Measurements from ENCODE around the gene LRRC8C. TPM values are rescaled to one million over a fixed set of nuclear protein-coding genes. Genes with fewer than 3 reads are reported as not detected.

Gene LRRC8C
- total and polyA plus RNA-seq, 2 experiments from 2014 or later, result 0.89 to 3.9 TPM

GRCh38 chr1:89667691-89668090, 34.8 kb downstream of the LRRC8C start:
- no peak for ATAC-seq
- no peaks in the 10 kb centered on the region for H3K4me1 ChIP-seq (ENCODE audit: insufficient read depth)

More at GRCh38 chr1:89667691-89668090, 34.8 kb downstream of the LRRC8C start:
- H3F3A ChIP-seq (replicated peaks; ENCODE audit: low read depth), result no peaks in the 10 kb centered on the region
- H2AFZ ChIP-seq, result no peak overlapping the region
- no peaks in the 10 kb centered on the region for H3K36me3 ChIP-seq (ENCODE audit: insufficient read depth)
- no peak overlapping the region for H3K4me2 ChIP-seq
- TF ChIP-seq JUNB (IDR thresholded peaks at IDR 0.05; ENCODE audit: unreplicated experiment) (no peak), ZNF462 (CRISPR knock-in tag; IDR thresholded peaks at IDR 0.05) (no peak), ZNF114 (CRISPR knock-in tag; IDR thresholded peaks at IDR 0.05) (no peak), CREB1 (CRISPR knock-in tag; IDR thresholded peaks at IDR 0.05; ENCODE audit: low read depth) (no peak), EZH2phosphoT487 (IDR thresholded peaks at IDR 0.05; ENCODE audit: unreplicated experiment) (no peak), ETS1 (IDR thresholded peaks at IDR 0.05) (no peak), REST (IDR thresholded peaks at IDR 0.05; ENCODE audit: unreplicated experiment) (no peak)
- TF ChIP-seq, protein P1, sequence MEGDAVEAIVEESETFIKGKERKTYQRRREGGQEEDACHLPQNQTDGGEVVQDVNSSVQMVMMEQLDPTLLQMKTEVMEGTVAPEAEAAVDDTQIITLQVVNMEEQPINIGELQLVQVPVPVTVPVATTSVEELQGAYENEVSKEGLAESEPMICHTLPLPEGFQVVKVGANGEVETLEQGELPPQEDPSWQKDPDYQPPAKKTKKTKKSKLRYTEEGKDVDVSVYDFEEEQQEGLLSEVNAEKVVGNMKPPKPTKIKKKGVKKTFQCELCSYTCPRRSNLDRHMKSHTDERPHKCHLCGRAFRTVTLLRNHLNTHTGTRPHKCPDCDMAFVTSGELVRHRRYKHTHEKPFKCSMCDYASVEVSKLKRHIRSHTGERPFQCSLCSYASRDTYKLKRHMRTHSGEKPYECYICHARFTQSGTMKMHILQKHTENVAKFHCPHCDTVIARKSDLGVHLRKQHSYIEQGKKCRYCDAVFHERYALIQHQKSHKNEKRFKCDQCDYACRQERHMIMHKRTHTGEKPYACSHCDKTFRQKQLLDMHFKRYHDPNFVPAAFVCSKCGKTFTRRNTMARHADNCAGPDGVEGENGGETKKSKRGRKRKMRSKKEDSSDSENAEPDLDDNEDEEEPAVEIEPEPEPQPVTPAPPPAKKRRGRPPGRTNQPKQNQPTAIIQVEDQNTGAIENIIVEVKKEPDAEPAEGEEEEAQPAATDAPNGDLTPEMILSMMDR (conservative IDR thresholded peaks at IDR 0.05; ENCODE audit: low read depth in 2 of 2), result no peak
- no peaks in the 10 kb centered on the region for H3K79me2 ChIP-seq (replicated peaks; ENCODE audit: insufficient read depth)
- Mint-ChIP-seq H3K36me3 (ENCODE audit: low read depth) (peaks cover 3% of the 10 kb centered on the region; the same call in 1 of the 3 replicates), H3K4me1 (no peaks in the 10 kb centered on the region), H3K27me3 (ENCODE audit: insufficient read depth, low read depth, poor library complexity) (no peaks in the 10 kb centered on the region), H3K27ac (no peak overlapping the region), H3K9me3 (peaks cover 14% of the 10 kb centered on the region; the same call in 2 of the 3 replicates), H3K4me3 (no peak overlapping the region)
- no peaks in the 10 kb centered on the region for H4K20me1 ChIP-seq (replicated peaks; ENCODE audit: insufficient read depth)
- no peak for DNase-seq (ENCODE audit: low spot score)
- H3K4me3 ChIP-seq, result no peak overlapping the region
- no peak overlapping the region for H3K27ac ChIP-seq (ENCODE audit: low read depth)
- no peaks in the 10 kb centered on the region for H3K27me3 ChIP-seq (ENCODE audit: insufficient read depth)
- H3K9me2 ChIP-seq (ENCODE audit: insufficient read depth), result no peaks in the 10 kb centered on the region

All from GM23338 (cell line).